ENCODE results near the gene CTSH. TPM values are rescaled to one million over a fixed set of nuclear protein-coding genes. Genes with fewer than 3 reads are reported as not detected.

The CTSH gene
- total and polyA plus RNA-seq, 2 donors (not counting 1 experiment from before 2014, with no cell fraction given) = 5.3 to 6.9 TPM

DNA sequence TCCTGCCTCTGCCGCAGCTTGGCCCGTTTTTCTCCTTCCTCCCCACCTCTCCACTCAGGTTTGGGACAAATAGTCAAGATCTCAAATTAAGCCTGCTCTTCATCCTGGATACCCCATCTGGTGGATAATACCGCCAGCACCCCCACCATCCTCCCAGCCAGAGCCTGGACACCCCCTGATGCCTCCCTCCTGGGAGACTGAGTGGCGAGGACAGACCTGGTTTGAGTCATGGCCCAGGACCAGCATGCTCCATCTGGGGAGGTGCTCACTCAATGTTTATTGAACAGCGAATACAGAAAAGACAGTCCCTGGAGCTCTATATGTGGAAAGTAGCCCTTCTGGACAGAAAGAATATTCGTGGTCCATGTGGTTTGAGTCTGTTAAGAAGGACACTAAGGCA, 23.3 kb downstream of the CTSH start:
- no peak overlapping the region for H3K4me3 ChIP-seq (replicated peaks in 1 of 4; ENCODE audit: control extremely low read depth in 1 of 4, insufficient read depth in 1 of 4, low read depth in 3 of 4, low read length in 4 of 4)
- H3K79me2 ChIP-seq (ENCODE audit: control insufficient read depth, insufficient read depth, low read length) = no peaks in the 10 kb centered on the region
- no peak overlapping the region for H2AFZ ChIP-seq (ENCODE audit: low read length)
- H4K20me1 ChIP-seq (ENCODE audit: control insufficient read depth, extremely low read depth, insufficient read depth, low read length) = no peaks in the 10 kb centered on the region
- H3K9ac ChIP-seq (ENCODE audit: insufficient read depth, low read length) = no peak overlapping the region
- H3K4me2 ChIP-seq (ENCODE audit: extremely low read depth, insufficient read depth, low read length) = no peak overlapping the region
- no peaks in the 10 kb centered on the region for H3K27me3 ChIP-seq (ENCODE audit: control insufficient read depth, insufficient read depth, low read length)
- no peak for DNase-seq (ENCODE audit: low read depth in 2 of 2)
- H3K36me3 ChIP-seq (ENCODE audit: control insufficient read depth, insufficient read depth, low read length) = peaks cover 15% of the 10 kb centered on the region
- no peak for TF ChIP-seq EZH2 (IDR thresholded peaks at IDR 0.05; ENCODE audit: low read length, missing control alignments)
- H3K4me1 ChIP-seq (ENCODE audit: control insufficient read depth, extremely low read depth, insufficient read depth, low read length) = peaks cover 2% of the 10 kb centered on the region
- no peak overlapping the region for H3K27ac ChIP-seq (ENCODE audit: insufficient read depth, low read length)
- H3K9me3 ChIP-seq (ENCODE audit: control insufficient read depth, insufficient read depth, low read depth, low read length) = no peaks in the 10 kb centered on the region

- Histone ChIP-seq H3K4me3 (replicated peaks in 1 of 4; ENCODE audit: control extremely low read depth in 1 of 4, insufficient read depth in 1 of 4, low read depth in 3 of 4, low read length in 4 of 4) (no peak overlapping the region), H3K9ac (ENCODE audit: insufficient read depth, low read length) (no peak overlapping the region), H3K9me3 (ENCODE audit: control insufficient read depth, insufficient read depth, low read depth, low read length) (no peaks in the 10 kb centered on the region), H3K79me2 (ENCODE audit: control insufficient read depth, insufficient read depth, low read length) (peaks cover 3% of the 10 kb centered on the region), H4K20me1 (ENCODE audit: control insufficient read depth, extremely low read depth, insufficient read depth, low read length) (no peaks in the 10 kb centered on the region), H3K27me3 (ENCODE audit: control insufficient read depth, insufficient read depth, low read length) (no peaks in the 10 kb centered on the region), H3K36me3 (ENCODE audit: control insufficient read depth, insufficient read depth, low read length) (peaks cover 20% of the 10 kb centered on the region), H3K4me2 (ENCODE audit: extremely low read depth, insufficient read depth, low read length) (no peak overlapping the region), H2AFZ (ENCODE audit: low read length) (no peak overlapping the region), H3K4me1 (ENCODE audit: control insufficient read depth, extremely low read depth, insufficient read depth, low read length) (peaks cover 5% of the 10 kb centered on the region), H3K27ac (ENCODE audit: insufficient read depth, low read length) (no peak overlapping the region)
- DNase-seq (ENCODE audit: low read depth in 2 of 2) = no peak
- TF ChIP-seq EZH2 (IDR thresholded peaks at IDR 0.05; ENCODE audit: low read length, missing control alignments) (no peak), CTCF (conservative IDR thresholded peaks at IDR 0.05 in 1 of 2, IDR thresholded peaks at IDR 0.05 in 1 of 2; ENCODE audit: low read depth in 1 of 2, low read length in 2 of 2) (no peak)
These were observed 27.0 kb downstream of the CTSH start for GRCh38 chr15:78917888-78918287.

DNA sequence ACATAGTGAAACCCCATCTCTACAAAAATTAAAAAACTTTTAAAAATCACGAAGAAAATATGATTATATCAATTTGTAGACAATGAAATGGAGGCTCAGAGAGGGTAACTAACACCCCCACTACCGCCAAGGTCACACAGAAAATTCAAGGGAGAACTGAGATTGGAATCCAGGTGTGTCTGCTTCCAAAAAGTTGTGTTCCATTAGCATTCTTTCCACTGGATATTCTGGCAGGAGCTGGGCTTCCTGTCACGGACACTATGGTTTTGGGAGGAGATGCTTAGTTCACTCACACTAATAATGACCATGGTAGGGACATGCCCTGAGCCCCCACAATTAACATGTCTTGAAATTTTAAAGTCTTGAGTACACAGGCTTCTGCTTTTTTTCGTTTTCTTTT, 28.8 kb downstream of the CTSH start:
- peaks cover 6% of the 10 kb centered on the region for H3K79me2 ChIP-seq (ENCODE audit: control insufficient read depth, insufficient read depth, low read length)
- DNase-seq (ENCODE audit: low read depth in 2 of 2) = no peak
- no peaks in the 10 kb centered on the region for H4K20me1 ChIP-seq (ENCODE audit: control insufficient read depth, extremely low read depth, insufficient read depth, low read length)
- no peaks in the 10 kb centered on the region for H3K9me3 ChIP-seq (ENCODE audit: control insufficient read depth, insufficient read depth, low read depth, low read length)
- peaks cover 5% of the 10 kb centered on the region for H3K4me1 ChIP-seq (ENCODE audit: control insufficient read depth, extremely low read depth, insufficient read depth, low read length)
- H3K4me2 ChIP-seq (ENCODE audit: extremely low read depth, insufficient read depth, low read length) = no peak overlapping the region
- no peak overlapping the region for H3K4me3 ChIP-seq (replicated peaks in 1 of 4; ENCODE audit: control extremely low read depth in 1 of 4, insufficient read depth in 1 of 4, low read depth in 3 of 4, low read length in 4 of 4)
- no peak overlapping the region for H3K27ac ChIP-seq (ENCODE audit: insufficient read depth, low read length)
- no peak for TF ChIP-seq CTCF (conservative IDR thresholded peaks at IDR 0.05 in 1 of 2, IDR thresholded peaks at IDR 0.05 in 1 of 2; ENCODE audit: low read depth in 1 of 2, low read length in 2 of 2)
- TF ChIP-seq EZH2 (IDR thresholded peaks at IDR 0.05; ENCODE audit: low read length, missing control alignments) = no peak
- no peaks in the 10 kb centered on the region for H3K27me3 ChIP-seq (ENCODE audit: control insufficient read depth, insufficient read depth, low read length)
- H3K9ac ChIP-seq (ENCODE audit: insufficient read depth, low read length) = no peak overlapping the region
- H3K36me3 ChIP-seq (ENCODE audit: control insufficient read depth, insufficient read depth, low read length) = peaks cover 18% of the 10 kb centered on the region
- no peak overlapping the region for H2AFZ ChIP-seq (ENCODE audit: low read length)
